Hippocampal formation (tissue), 2 donors: ENCODE measurements around the gene KCNQ1.

Source experiments
- DNase-seq, 2 donors: peaks; one replicate each; lab custom pipeline; 2025; lab: John Stamatoyannopoulos, UW

KCNQ1 gene

GRCh38 chr11:2508793-2509192, 64.0 kb downstream of the KCNQ1 start:
- DNase-seq = no peak

GRCh38 chr11:2509481-2510001, 64.7 kb downstream of the KCNQ1 start:
- no peak for DNase-seq

- DNase-seq = no peak
These were observed 66.0 kb downstream of the KCNQ1 start for GRCh38 chr11:2510626-2511402.

- DNase-seq = no peak
These were observed 66.9 kb downstream of the KCNQ1 start for GRCh38 chr11:2511421-2512369.

- DNase-seq = no peak
These were observed 67.9 kb downstream of the KCNQ1 start for GRCh38 chr11:2512431-2513407.

- DNase-seq = no peak
These were observed 68.6 kb downstream of the KCNQ1 start for GRCh38 chr11:2513441-2513840.

- DNase-seq = no peak
These were observed 70.8 kb downstream of the KCNQ1 start for GRCh38 chr11:2515401-2516275.

- no peak for DNase-seq
These were observed 71.6 kb downstream of the KCNQ1 start for GRCh38 chr11:2516276-2517015.

- DNase-seq = no peak
These were observed 72.2 kb downstream of the KCNQ1 start for GRCh38 chr11:2517016-2517385.

GRCh38 chr11:2517386-2518064, 72.7 kb downstream of the KCNQ1 start:
- DNase-seq = no peak

GRCh38 chr11:2518111-2518982, 73.5 kb downstream of the KCNQ1 start:
- no peak for DNase-seq

- no peak for DNase-seq
These were observed 74.2 kb downstream of the KCNQ1 start for GRCh38 chr11:2518983-2519340.

- no peak for DNase-seq
These were observed 74.7 kb downstream of the KCNQ1 start for GRCh38 chr11:2519517-2519861.

GRCh38 chr11:2519862-2520735, 75.3 kb downstream of the KCNQ1 start:
- DNase-seq = no peak

- no peak for DNase-seq
These were observed 75.9 kb downstream of the KCNQ1 start for GRCh38 chr11:2520736-2521035.

GRCh38 chr11:2521081-2521732, 76.4 kb downstream of the KCNQ1 start:
- no peak for DNase-seq
